GM21515 (cell line): ENCODE measurements around the gene PYGB.

Experiments
- ATAC-seq: cut with Tn5 transposase; IDR thresholded peaks from one replicate; pipeline ENCODE4 v1.9.1; 2021; ENCODE audit not compliant: unreplicated experiment

PYGB gene

GRCh38 chr20:25215521-25215920 lies 32.4 kb upstream of the PYGB start:
- ATAC-seq: no peak

GRCh38 chr20:25216199-25216945 lies 31.5 kb upstream of the PYGB start:
- no peak for ATAC-seq

DNA sequence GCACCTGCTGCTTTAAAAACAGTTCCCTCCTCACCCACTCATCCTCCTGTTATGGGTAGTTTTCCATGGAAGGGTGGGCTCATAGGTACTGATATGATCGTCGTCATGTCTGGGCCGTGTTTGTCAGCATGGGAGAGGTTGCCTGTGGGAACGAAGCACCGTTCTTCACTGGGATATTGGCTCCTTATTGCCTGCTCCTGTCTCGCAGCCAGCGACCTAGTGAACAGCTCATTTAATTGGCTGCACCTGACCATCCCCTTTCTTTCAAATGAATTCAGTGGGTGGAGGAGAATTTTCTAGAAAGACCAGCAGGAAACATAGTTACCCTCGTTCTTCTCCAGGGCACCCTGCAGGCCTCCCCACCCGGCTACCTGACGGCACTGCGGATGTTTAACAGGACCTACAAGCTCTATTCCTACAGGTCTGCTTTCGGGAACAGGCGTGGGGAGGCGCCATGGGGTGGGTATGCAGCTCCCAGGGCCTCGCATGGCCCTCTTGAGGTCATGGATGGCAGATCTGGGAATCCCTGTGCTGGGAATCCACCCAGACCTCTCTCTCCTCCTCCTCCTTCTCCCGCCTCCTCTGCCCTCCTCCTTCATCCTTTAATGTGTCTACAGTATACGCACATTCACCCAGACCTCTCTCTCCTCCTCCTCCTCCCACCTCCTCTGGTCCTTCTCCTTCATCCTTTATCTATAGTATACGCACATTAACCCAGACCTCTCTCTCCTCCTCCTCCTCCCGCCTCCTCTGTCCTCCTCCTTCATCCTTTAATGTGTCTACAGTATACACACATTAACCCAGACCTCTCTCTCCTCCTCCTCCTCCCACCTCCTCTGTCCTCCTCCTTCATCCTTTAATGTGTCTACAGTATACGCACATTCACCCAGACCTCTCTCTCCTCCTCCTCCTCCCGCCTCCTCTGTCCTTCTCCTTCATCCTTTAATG lies 30.4 kb upstream of the PYGB start:
- ATAC-seq: no peak

- no peak for ATAC-seq
Measured at GRCh38 chr20:25218109-25218486, 29.8 kb upstream of the PYGB start.

DNA sequence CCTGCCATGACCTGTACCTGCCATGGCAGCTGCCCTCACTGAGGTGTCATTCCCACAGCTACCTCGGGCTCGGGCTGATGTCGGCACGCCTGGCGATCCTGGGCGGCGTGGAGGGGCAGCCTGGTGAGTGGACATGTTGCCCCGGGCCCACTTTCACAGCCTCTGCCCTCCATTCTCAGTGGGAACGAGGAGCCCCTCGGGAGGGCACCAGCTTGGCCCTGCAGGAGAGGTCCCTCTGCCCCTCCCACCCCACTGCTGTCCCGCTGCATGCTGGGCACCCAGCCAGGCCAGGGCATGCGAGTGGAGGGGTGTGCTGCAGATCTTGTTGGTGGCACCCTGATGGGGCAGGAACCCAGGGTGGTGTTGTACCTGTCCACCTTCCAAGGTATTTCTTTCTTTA lies 29.4 kb upstream of the PYGB start:
- no peak for ATAC-seq

GRCh38 chr20:25219365-25219764 lies 28.5 kb upstream of the PYGB start:
- no peak for ATAC-seq

DNA sequence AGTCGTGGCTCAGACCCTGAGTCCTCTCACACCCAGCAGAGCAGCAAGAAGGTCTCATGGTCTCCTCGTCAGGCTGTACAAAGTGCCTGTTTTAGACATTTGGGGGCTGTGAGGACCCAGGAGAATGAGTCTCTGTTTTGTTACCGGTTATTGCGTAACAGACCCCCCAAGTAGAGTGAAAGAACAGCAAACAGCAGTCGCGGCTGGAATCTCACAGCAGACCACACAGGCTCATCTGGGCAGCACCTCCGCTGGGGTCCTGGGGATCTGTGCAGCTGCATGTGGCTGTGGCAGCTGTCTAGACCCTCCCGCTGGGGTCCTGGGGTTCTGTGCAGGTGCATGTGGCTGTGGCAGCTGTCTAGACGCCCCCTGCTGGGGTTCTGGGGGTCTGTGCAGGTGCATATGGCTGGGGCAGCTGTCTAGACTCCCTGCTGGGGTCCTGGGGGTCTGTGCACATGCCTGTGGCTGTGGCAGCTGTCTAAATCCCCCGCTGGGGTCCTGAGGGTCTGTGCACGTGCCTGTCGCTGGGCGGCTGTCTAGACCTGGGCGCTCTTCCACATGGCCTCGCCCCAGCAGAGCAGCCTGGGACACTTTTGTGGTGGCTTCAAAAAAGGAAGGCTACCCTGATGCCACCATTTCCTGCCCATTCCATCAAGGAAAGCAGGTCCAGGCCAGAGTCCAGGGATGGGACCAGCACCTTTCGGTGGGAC lies 27.7 kb upstream of the PYGB start:
- ATAC-seq: no peak

DNA sequence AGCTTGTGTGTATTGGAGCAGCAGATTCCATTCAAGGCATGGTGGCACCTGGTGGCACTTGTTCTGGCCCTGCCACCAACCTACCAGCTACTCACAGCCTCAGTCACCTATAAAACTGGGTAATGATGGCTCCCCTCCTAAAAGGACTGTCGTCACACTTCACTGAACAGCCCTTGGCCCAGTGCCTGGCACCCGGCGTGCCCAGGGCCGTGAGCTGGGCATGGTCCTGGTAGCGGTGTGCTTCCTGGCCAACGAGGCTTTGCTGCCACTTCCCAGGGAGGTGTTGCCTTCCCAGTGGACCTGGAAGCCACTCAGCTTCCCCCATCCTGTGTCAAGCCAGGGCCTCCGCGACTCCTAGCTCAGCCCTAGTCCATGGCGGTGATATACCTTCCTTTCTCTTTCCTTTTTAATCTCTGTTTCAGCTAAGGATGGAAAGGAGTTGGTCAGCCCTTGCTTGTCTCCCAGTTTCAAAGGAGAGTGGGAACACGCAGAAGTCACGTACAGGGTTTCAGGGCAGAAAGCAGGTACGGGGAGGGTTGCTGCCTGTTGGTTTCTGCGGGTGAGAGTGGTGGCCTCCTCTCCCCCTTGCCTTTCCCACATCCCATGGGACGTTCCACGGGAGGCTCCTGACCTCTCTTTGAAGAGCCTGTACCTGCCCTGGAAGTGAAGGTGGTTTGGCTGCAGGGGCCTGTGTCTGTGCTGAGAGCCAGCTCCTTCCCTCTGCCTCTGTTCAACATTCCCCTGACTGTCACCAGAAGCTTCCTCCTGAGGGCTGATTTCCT lies 26.9 kb upstream of the PYGB start:
- ATAC-seq: no peak

GRCh38 chr20:25221592-25222460 lies 26.1 kb upstream of the PYGB start:
- ATAC-seq: no peak

DNA sequence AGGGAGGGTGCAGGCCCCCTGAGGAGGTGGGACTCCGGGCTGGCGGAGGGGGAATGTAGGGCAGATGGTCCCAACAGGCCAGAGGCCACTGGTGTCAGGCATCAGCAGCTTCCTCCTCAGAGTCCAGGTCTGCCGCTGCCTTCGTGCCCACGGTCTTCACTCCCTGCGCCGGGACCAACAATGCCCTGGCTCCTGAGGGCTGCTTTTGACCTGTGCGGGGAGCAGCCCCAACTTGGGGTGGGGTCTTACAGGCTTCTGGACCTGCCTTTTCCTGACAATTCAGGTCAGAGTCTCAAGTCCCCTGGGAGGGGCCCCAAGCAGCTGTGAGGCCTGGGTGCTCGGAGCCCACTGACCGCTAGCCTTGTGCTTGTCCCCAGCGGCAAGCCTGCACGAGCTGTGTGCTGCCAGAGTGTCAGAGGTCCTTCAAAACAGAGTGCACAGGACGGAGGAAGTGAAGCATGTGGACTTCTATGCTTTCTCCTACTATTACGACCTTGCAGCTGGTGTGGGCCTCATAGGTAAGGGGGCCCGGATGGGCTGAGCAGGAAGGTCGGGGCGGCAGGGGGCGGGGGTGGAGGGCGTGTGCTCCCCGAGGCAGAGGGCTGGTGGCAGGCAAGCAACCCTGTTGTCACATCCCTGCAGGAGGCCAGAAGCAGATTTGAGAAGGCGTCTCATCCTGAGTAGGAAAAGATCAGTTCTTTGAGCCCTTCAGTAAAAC lies 25.3 kb upstream of the PYGB start:
- no peak for ATAC-seq

GRCh38 chr20:25223179-25223661 lies 24.7 kb upstream of the PYGB start:
- no peak for ATAC-seq

- no peak for ATAC-seq
Measured at GRCh38 chr20:25223765-25224720, 23.8 kb upstream of the PYGB start.

- ATAC-seq: no peak
Measured at GRCh38 chr20:25224941-25225340, 22.9 kb upstream of the PYGB start.

GRCh38 chr20:25225642-25226432 lies 22.0 kb upstream of the PYGB start:
- ATAC-seq: no peak

GRCh38 chr20:25226433-25227316 lies 21.2 kb upstream of the PYGB start:
- ATAC-seq: no peak

GRCh38 chr20:25227317-25227831 lies 20.5 kb upstream of the PYGB start:
- no peak for ATAC-seq
